Measurements from ENCODE around the gene HARBI1. TPM values are rescaled to one million over a fixed set of nuclear protein-coding genes. Genes with fewer than 3 reads are reported as not detected.

Gene HARBI1, protein sequence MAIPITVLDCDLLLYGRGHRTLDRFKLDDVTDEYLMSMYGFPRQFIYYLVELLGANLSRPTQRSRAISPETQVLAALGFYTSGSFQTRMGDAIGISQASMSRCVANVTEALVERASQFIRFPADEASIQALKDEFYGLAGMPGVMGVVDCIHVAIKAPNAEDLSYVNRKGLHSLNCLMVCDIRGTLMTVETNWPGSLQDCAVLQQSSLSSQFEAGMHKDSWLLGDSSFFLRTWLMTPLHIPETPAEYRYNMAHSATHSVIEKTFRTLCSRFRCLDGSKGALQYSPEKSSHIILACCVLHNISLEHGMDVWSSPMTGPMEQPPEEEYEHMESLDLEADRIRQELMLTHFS
- 4.2 TPM for polyA plus RNA-seq (2013, experiment 1 of 2; ENCODE audit: insufficient read length)
- 3.7 TPM for polyA plus RNA-seq (2013, experiment 2 of 2; ENCODE audit: insufficient read length)

DNA sequence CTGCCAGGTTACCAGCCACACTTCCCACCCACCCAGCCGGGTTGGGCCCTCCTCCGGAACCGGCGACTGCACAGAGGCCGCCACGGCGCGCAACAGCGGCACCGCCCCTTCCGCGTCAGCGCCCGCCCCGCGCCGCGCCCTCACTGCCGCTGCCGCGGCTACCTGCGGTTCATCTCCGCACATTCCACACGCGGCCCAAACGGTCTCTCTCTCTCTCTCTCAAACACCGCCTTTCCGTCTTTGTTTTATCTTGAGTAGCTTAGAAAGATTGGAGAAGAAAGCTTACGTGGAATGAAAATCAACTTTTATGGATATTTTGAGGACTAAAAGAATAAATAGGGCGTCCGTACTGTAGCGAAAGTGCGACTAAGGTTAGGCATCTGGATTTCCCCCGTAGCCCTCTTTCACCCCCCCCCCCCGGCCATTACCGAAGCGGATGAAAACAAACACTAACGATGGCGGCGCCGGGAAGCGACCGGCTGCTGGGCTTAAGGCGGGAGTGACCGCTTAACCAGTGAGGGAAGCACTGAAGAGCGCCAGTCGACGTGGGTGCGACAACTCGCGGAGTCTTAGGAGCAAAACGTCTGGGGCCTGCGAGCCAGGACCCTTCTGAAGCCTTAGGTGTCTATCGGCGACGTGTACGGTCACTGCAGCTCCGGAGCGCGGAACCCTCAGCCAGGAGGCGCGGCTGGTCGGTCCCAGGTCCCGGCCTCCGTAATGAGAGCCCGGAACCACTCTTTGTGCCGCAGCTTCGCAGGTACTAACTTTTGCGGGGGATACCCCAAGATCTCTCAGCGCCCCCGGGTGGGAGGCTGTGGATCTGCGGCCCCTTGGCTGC lies at the start of gene HARBI1, which contains the start of gene ATG13:
TSS of gene HARBI1 (minus strand) at position 94 of the 838 bp plus-strand sequence. CDS start 990 bp downstream, outside the sequence.
TSS of gene ATG13 (plus strand) at position 420 of the 838 bp plus-strand sequence. CDS start 26,739 bp downstream, outside the sequence.
- DNase-seq: peak; percentile 89

DNA sequence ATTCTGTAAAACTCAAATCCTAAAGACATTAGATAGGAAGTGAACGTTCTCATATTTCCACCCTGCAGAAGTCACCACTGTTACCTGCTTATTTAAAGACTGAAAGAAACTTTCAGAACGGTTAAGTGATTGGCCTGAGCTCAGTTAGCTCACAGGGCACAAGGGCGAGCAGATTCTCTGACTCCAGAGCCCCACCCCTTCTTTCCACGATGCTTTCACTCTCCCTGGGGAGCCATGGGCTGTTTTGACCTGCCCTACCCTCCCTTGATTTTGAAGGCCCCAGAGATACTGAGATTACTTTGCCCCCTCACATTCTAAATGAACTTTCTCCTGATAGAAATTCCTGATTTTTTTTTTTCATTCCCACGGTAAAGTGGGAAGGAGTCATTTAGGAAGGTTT lies 49.5 kb upstream of the HARBI1 start:
- no peak for DNase-seq

DNA sequence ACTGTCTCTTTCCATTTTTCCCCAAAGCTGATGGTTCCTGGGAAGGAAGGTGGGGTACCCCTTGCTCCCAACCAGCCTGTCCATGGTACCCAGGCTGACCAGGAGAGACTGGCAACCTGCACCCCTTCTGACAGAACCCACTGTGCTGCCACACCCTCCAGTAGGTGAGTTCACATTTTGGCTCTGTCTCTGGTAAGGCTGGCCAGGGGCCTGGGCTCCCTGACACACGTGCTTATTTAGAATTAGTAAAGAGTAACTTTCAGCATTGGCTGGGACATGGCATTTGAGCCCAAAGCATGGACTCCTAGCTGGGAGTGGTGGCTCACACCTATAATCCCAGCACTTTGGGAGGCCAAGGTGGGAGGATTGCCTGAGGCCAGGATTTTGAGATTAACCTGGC lies 48.3 kb upstream of the HARBI1 start:
- DNase-seq: no peak

DNA sequence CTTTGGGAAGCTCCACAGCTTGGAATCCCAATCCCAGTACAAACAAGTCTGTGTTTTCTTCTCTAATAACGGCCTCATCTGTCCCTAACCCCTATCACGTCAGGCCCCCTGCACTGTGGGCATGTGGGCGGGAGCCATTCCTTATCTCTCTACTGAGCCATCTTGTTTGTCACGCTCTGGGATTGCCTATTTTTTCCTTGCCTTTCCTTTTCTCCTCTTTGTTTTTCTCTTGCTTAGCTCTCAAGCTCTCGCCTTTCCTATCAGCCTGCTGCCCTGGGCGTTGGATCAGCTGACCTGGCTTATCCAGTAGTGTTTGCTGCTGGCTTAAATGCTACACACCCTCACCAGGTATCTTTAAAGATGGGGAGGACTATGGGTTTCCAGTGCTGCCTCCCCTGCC lies 47.6 kb upstream of the HARBI1 start:
- DNase-seq: no peak

DNA sequence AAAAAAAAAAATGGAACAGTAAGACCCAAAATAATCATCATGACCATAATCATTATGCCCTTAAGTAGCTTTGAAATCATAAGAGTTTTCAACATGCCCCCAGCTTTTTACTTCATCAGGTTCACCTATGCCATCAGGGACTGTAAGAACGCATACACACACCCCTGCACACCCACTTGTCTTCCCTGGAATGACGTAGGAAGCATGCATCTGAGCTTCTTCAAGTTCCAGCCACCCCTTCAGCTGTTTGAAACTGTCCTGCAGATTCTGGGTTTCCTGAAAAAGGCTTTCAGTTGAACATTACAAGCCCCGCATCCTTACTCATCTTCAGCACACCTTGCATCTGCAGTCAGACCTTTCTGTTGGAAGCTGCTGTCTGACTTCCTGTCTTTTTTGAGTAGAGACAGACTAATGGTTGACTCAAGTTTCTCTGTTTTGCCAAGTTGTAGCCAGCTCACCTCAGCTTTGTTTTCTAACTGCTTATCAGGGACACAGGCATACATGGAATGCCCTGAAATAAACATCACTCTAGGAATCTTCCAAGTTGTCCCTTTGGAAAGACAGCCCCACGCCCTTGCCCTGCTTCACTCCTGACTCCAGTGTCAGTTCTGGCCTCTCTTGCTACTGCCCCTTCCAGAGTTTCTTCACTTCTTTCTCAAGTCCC lies 46.4 kb upstream of the HARBI1 start:
- DNase-seq: no peak

DNA sequence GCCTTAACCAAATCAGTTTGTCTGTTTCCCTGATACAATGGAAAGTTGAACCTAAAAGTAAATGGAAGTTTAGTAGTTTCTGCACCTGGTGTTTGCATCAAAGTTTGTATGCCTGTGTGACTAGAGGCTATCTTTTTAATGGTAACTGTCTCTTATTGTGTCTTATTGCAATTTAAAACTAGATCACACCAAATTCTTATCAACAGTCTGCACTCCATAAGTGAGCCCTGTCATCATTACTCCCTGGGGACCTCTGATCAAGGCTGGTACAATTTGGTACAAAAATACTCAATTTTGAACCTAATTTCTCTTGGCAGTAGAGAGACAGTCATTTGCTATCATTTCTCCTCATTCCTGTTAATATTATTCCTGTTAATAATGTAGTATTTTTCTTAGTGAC lies 45.3 kb upstream of the HARBI1 start:
- no peak for DNase-seq

DNA sequence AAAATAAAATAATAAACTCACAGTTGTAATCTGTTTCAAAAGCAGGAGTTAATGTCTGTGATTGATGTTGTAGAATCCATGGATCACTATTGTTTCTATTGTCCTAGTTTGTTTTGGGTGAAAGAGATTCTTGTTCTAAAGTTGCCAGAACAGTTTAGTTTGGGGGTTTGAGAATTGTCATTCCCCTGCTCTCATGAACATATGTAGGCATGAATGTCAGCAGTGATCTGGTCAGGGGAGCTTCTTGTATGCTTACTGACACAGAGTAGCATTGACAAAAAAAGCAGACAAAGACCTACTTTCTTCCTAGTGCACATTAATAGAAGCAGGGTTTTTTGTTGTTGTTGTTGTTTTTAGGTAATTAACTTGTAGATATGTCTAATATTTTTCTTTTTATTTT lies 44.8 kb upstream of the HARBI1 start:
- DNase-seq: no peak

DNA sequence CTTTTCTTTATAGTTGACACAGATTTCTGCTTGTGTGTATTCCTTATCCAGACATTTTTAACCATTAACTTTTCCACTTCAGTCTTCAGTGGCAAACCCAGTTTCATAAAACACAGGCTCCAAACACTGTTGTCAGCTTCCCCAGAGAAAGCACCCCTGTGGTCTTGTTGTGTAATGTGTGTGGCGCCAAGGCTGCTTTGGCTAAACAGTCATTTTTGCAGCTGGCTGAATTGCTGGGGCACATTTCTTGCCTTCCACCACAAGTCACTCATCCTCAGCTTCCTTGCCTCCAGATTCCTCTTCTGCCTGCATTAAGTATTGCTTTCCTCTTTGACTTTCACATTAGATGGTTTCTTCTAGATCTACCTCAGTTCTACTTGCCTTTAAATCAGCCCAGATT lies 42.9 kb upstream of the HARBI1 start:
- peak; percentile 32 for DNase-seq

DNA sequence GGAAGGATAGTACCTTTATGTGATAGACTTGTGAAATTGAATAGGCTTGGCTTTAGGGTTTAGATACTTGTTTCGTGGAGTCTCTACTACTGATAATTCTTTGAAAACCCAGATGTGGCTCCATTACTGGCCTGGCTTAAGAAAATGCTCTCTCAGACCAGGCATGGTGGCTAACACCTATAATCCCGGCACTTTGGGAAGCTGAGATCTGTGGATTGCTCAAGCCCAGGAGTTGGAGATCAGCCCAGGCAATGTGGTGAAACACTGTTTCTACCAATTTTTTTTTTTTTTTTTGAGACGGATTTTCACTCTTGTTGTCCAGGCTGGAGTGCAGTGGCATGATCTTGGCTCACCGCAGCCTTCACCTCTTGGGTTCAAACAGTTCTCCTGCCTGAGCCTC lies 41.2 kb upstream of the HARBI1 start:
- DNase-seq: peak; percentile 61

DNA sequence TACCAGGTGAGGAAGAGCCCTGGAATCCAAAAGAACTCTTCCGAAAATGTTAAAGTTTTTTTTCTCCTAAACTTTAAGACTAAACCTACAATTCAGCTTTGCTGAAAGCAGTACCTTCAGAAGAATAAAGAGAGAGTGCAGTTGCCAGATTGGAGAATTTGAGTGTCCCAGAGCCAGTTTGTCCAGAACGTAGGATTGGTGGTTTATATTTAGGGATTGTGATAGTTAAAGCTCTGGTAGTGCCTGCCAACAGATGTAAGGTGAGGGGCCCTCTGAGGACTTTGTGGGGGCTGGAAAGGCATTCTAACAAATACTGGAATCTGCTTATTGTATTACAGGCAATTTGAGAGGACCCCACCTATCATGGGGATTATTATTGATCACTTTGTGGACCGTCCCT lies 40.2 kb upstream of the HARBI1 start:
- DNase-seq: no peak

DNA sequence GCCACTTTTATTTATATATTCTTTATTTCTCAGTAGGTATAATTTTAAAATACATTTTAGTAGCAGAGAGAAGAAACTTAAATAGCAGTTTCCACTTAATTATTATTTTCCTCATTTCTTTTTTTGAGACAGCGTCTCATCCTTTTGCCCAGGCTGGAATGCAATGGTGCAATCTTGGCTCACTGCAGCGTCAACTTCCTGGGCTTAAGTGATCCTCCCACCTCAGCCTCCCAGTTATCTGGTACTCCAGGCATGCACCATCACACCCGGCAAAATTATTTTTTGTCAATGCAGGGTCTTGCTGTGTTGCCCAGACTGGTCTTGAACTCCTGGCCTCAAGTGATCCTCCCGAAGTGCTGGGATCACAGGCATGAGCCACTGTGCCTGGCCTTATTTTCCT lies 38.6 kb upstream of the HARBI1 start:
- DNase-seq: no peak

DNA sequence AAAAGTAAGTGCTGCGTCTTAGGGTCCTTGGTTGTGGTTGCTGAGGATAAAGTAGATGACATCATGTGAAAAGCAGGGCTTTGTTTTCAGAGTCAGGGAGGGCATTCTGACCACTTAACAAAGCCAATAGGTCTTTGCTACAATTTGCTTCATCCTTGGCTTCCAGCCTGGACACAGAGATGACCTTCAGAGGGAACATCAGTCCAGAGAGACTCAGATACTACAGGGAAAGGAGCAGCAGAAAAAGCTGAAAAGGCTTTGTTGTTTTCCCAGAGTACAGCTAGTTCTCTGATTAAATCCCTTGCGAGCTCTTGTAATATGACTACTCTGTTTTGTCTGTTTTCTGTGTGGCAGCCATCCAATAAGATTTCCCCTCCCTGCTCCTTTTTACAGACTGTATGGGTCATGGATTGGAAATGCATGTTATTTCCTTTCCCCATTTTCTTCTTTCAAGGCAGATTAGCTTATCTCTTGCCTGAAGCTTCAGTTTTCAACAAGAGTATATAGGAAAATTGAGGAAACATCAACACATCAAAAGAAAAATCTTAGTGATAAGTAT lies 32.2 kb upstream of the HARBI1 start:
- peak; percentile 96 for DNase-seq

DNA sequence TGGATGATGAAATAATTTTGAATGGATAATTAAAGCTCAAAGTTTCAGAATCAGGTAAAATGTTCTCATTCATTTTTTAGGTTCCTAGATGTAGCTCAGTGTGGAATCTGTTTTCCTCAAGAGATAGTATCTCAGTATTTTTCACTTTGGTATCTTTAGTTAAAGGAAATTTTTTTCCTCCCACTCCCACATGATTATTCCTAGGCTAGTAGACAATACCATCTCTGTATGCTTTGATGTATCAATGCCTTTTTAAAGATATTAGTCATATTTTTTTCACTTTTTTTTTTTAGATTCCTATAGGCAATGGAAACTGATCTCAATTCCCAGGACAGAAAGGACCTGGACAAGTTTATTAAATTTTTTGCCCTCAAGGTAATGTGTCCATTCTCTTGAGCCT lies 27.0 kb upstream of the HARBI1 start:
- DNase-seq: no peak

DNA sequence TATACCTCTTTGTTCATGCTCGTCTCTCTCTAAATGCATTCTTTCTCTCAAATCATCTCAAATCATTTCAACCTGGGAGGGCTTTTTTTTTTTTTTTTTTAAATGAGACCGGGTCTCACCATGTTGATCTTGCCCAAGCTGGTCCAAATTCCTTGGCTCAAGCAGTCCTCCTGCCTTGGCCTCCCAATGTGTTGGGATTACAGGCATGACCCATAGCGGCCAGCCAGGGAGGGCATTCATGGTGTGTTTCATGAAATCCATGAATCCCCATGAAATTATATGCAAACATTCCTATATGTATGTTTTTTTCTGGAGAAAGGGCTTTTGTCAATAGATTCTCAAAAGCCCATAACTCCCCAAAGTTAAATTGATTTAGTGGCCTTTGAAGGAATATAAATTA lies 26.5 kb upstream of the HARBI1 start:
- no peak for DNase-seq

DNA sequence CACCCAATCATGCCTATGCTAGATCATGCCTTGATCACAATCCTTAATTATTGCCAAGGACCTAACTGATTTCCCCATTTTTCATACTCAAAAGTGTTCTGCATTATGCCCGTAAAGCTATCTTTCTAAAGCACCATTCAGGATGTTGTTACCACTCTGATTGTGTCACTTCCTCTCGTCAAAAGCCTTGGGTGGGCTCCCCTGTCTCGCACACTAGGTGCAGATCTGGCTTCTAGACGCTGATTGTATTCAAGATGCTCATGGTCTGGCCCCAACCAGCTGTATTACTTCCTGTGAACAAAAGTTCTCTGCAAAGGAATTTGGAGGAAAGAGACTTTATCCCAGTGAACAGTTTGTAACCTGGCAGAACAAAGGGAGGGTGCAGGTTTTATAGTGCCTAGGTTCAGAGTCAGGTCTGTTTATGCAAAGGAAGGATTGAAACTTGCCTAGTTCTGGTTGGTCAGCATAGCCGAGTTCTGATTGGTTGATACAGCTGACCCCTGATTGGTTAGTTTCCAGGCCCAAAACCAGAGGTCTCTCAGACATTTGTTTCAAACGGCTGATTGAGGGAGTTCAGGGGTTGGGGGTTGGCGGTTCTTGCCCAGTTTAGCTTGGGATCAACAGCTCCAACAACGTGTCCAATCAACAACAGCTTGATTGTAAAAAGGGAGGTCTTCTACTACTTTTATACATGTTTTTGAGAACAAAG lies 25.8 kb upstream of the HARBI1 start:
- no peak for DNase-seq

DNA sequence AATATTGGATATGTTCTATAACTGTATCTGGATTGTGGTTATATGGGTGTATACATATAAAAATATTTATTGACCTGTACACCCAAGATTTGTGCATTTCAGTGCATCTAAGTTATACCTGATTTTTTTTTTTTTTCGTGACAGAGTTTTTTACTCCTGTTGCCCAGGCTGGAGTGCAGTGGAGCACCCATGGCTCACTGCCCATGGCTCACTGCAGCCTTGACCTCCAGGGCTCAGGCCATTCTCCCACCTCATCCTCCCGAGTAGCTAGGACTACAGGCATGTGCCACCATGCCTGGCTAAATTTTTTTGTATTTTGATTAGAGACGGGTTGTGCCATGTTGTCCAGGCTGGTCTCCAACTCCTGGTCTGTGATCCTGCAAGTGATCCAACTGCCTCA lies 24.6 kb upstream of the HARBI1 start:
- no peak for DNase-seq

DNA sequence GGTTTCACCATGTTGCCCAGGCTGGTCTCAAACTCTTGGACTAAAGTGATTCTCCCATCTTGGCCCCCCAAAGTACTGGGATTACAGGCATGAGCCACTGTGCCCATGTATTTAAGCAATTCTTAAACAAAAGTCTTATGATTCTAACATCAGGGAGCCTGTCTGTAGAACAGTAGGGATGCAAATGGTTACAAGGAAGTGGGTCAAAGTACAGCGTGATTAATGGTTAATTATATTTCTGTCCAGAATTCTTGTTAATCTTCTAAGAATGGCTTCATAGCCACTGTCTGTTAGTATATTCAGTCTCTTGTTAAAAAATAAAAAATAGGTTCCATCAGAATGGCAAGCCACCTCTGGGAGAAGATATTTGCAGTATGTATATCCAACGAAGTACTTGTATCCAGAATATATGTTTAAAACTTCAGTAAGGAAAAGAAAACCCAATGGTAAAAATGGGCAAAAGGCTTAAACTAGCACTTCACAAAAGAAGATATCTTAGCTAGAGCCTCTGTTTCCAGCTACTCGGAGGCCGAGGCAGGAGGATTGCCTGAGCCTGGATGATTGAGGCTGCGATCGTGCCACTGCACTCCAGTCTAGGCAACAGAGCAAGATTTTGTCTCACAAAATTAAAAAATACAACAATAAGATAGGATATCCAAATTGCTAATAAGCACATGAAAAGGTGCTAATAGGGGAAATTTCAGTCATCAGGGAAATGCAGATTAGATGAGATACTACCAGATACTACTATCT lies 23.2 kb upstream of the HARBI1 start:
- DNase-seq: no peak

DNA sequence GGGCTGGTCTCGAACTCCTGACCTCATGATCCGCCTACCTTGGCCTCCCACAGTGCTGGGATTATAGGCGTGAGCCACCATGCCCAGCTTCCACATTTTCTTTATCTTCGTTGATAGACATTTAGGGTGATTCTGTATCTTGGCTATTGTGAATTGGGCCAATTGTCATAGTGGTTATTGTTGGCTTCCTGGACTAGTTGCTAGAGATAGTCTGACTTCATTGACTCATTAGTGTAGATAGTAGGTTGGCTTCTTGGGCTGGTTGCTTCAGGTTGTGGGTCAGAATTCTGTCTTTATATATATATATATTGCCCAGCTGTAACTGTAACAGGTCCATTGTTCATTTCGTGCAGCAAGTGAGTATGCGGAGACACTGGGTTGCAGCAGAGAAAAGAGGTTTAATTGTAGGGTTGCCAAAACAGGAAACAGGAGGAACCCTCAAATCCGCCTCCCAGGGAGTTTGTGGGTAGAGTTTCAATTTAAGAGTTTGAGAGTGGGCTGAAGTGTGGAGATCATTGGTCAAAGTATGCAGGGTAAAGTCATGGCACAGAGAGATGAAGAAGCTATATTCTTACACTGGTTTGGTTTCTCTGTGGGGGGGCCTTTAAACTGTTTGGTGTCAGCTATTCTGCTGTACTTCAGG lies 22.3 kb upstream of the HARBI1 start:
- DNase-seq: no peak

DNA sequence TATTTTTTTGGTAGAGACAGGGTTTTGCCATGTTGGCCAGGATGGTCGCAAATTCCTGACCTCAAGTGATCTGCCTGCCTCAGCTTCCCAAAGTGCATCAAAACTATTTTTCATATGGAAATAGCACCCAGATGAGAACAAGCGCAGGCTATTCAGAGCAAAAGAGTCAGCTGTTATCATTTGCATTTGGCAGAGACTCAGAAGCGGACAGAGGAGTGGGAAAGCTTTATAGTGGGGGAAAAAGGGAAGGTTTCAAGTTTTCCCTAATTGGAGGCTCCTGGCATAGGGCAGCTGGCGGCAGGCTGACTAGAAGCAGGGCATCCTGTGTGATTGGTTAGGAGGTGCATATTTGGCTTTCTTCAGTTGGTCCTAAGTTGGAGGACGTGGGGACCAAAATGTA lies 20.5 kb upstream of the HARBI1 start:
- no peak for DNase-seq

DNA sequence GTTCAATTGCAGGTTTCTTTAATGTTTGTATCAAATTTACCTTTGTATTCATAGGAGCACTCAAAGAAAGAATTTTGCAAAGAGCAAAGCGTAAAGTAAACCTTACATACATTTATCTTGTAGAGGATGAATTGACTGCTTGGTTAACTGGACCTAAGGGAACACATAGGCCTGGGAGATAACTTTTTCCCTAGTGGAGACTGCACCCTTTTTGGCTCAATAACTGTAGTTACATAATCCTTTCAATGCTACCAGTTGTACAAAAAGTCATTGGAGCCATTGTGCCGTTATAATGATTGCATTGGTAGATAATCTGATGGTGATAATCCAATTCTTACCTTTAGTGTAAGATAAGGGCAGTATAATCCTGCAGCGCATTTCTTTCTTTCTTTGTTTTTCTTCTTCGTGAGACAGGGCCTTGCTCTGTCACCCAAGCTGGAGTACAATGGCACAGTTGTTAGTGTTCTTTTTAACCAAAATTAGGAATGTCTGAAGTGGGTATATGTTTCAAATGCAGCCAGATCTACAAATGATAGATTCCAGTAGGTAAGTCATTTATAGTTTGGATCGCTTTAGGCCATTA lies 18.6 kb upstream of the HARBI1 start:
- DNase-seq: no peak
